HG03159 (cell line): Measurements from ENCODE around the gene KIRREL3.
"Not testable (repeated sequence)": the region's sequence is repeated elsewhere in the genome, so short reads cannot be mapped to it uniquely, and the experiment has no call there.

Experiments used
- ATAC-seq: cut with Tn5 transposase; IDR thresholded peaks from one replicate; pipeline ENCODE4 v1.9.1; 2021; ENCODE audit warnings: mild to moderate bottlenecking, moderate library complexity; ENCODE audit not compliant: unreplicated experiment

KIRREL3 gene

GRCh38 chr11:126374562-126375300 lies 625.8 kb downstream of the KIRREL3 start:
- not testable (repeated sequence) for ATAC-seq

- not testable (repeated sequence) for ATAC-seq
These were observed 627.0 kb downstream of the KIRREL3 start for GRCh38 chr11:126373389-126374066.
